Left renal pelvis (tissue), 4 donors: ENCODE measurements around the gene ABLIM2. TPM values are rescaled to one million over a fixed set of nuclear protein-coding genes. Genes with fewer than 3 reads are reported as not detected.

Source experiments
- DNase-seq, 4 donors: peaks; one replicate each; pipeline ENCODE4 v3.0.0-alpha.2; 2013; ENCODE audit warnings: low read depth in 4 of 4, low spot score in 3 of 4
- polyA plus RNA-seq, 4 donors: library from polyadenylated mRNA; unstranded; fragments of 120-200 nt; gene quantifications; one replicate each; pipeline ENCODE4 v1.2.1, GENCODE V29; 2013; ENCODE audit not compliant: insufficient read length in 4 of 4

ABLIM2 gene
- polyA plus RNA-seq, 4 donors, result 1.8 to 7.0 (median 6.1) TPM

GRCh38 chr4:8107146-8107657 lies 51.4 kb downstream of the ABLIM2 start:
- DNase-seq, result no peak

GRCh38 chr4:8106451-8107025 lies 52.1 kb downstream of the ABLIM2 start:
- no peak for DNase-seq

GRCh38 chr4:8105306-8106100 lies 53.1 kb downstream of the ABLIM2 start:
- DNase-seq, result no peak

- DNase-seq, result no peak
These were observed 53.9 kb downstream of the ABLIM2 start for GRCh38 chr4:8104491-8105305.

- DNase-seq, result no peak
These were observed 54.9 kb downstream of the ABLIM2 start for GRCh38 chr4:8103421-8104390.

- DNase-seq, result no peak
These were observed 55.8 kb downstream of the ABLIM2 start for GRCh38 chr4:8102831-8103230.

GRCh38 chr4:8102076-8102355 lies 56.6 kb downstream of the ABLIM2 start:
- DNase-seq, result no peak

GRCh38 chr4:8101213-8102075 lies 57.2 kb downstream of the ABLIM2 start:
- no peak for DNase-seq

GRCh38 chr4:8099981-8100464 lies 58.6 kb downstream of the ABLIM2 start:
- DNase-seq, result no peak

GRCh38 chr4:8098506-8098905 lies 60.1 kb downstream of the ABLIM2 start:
- DNase-seq, result no peak

GRCh38 chr4:8097721-8098345 lies 60.8 kb downstream of the ABLIM2 start:
- no peak for DNase-seq

GRCh38 chr4:8097141-8097541 lies 61.5 kb downstream of the ABLIM2 start:
- DNase-seq, result no peak

GRCh38 chr4:8096690-8097061 lies 61.9 kb downstream of the ABLIM2 start:
- DNase-seq, result no peak

GRCh38 chr4:8095956-8096689 lies 62.5 kb downstream of the ABLIM2 start:
- no peak for DNase-seq

- DNase-seq, result no peak
These were observed 64.9 kb downstream of the ABLIM2 start for GRCh38 chr4:8093587-8094274.

- DNase-seq, result no peak
These were observed 66.3 kb downstream of the ABLIM2 start for GRCh38 chr4:8092282-8092681.

- DNase-seq, result no peak
These were observed 67.8 kb downstream of the ABLIM2 start for GRCh38 chr4:8090744-8091301.
